ENCODE results near the gene TRMT2A.

TRMT2A gene

GRCh38 chr22:20126284-20127029, 9.4 kb upstream of the TRMT2A start:
- H3K36me3 Mint-ChIP-seq: peaks cover 9% of the 10 kb centered on the region
- no peaks in the 10 kb centered on the region for H3K9me3 Mint-ChIP-seq
- no peak for ATAC-seq (ENCODE audit: low read depth)
- no peak for DNase-seq (ENCODE audit: low spot score in 2 of 2)
- no peaks in the 10 kb centered on the region for H3K27me3 Mint-ChIP-seq
- no peak overlapping the region for H3K4me3 Mint-ChIP-seq
- peaks cover 15% of the 10 kb centered on the region for H3K4me1 Mint-ChIP-seq
- no peak overlapping the region for H3K27ac Mint-ChIP-seq

- no peaks in the 10 kb centered on the region for H3K9me3 Mint-ChIP-seq
- no peak overlapping the region for H3K27ac Mint-ChIP-seq
- no peak for DNase-seq (ENCODE audit: low spot score in 2 of 2)
- H3K36me3 Mint-ChIP-seq: peaks cover 9% of the 10 kb centered on the region
- no peak overlapping the region for H3K4me3 Mint-ChIP-seq
- no peak for ATAC-seq (ENCODE audit: low read depth)
- H3K27me3 Mint-ChIP-seq: no peaks in the 10 kb centered on the region
- peaks cover 17% of the 10 kb centered on the region for H3K4me1 Mint-ChIP-seq
These were observed 8.5 kb upstream of the TRMT2A start for GRCh38 chr22:20125201-20126174.

GRCh38 chr22:20124083-20124787, 7.2 kb upstream of the TRMT2A start:
- DNase-seq (ENCODE audit: low spot score in 2 of 2) (no peak), ATAC-seq (ENCODE audit: low read depth) (no peak)
- H3K27ac Mint-ChIP-seq: no peak overlapping the region
- H3K4me1 Mint-ChIP-seq: peaks cover 13% of the 10 kb centered on the region
- no peaks in the 10 kb centered on the region for H3K27me3 Mint-ChIP-seq
- peaks cover 9% of the 10 kb centered on the region for H3K36me3 Mint-ChIP-seq
- no peak overlapping the region for H3K4me3 Mint-ChIP-seq
- H3K9me3 Mint-ChIP-seq: no peaks in the 10 kb centered on the region

- peaks cover 16% of the 10 kb centered on the region for H3K4me1 Mint-ChIP-seq
These were observed 6.5 kb upstream of the TRMT2A start for GRCh38 chr22:20123366-20124082.

GRCh38 chr22:20121856-20122415, 4.9 kb upstream of the TRMT2A start:
- Mint-ChIP-seq H3K27me3 (no peaks in the 10 kb centered on the region), H3K36me3 (peaks cover 9% of the 10 kb centered on the region), H3K27ac (no peak overlapping the region), H3K9me3 (no peaks in the 10 kb centered on the region), H3K4me3 (no peak overlapping the region), H3K4me1 (peaks cover 16% of the 10 kb centered on the region)
- DNase-seq (ENCODE audit: low spot score in 2 of 2) (no peak), ATAC-seq (ENCODE audit: low read depth) (no peak)

More at GRCh38 chr22:20123366-20124082, 6.5 kb upstream of the TRMT2A start:
- ATAC-seq (ENCODE audit: low read depth) (no peak), DNase-seq (ENCODE audit: low spot score in 2 of 2) (no peak)
- H3K36me3 Mint-ChIP-seq: peaks cover 11% of the 10 kb centered on the region
- no peaks in the 10 kb centered on the region for H3K9me3 Mint-ChIP-seq
- no peak overlapping the region for H3K4me3 Mint-ChIP-seq
- no peaks in the 10 kb centered on the region for H3K27me3 Mint-ChIP-seq
- H3K27ac Mint-ChIP-seq: no peak overlapping the region

- peak overlapping the region; percentile 77 for H3K4me3 Mint-ChIP-seq
- H3K36me3 Mint-ChIP-seq: peaks cover 11% of the 10 kb centered on the region
- no peaks in the 10 kb centered on the region for H3K9me3 Mint-ChIP-seq
- no peaks in the 10 kb centered on the region for H3K27me3 Mint-ChIP-seq
- peak overlapping the region; percentile 35 for H3K27ac Mint-ChIP-seq
- ATAC-seq (ENCODE audit: low read depth) (no peak), DNase-seq (ENCODE audit: low spot score in 2 of 2) (no peak)
- H3K4me1 Mint-ChIP-seq: peaks cover 25% of the 10 kb centered on the region
These were observed 1.4 kb upstream of the TRMT2A start for GRCh38 chr22:20118300-20119020.

- DNase-seq (ENCODE audit: low spot score in 2 of 2) (peak; percentile 27 to 51), ATAC-seq (ENCODE audit: low read depth) (peak; percentile 16)
- H3K9me3 Mint-ChIP-seq: no peaks in the 10 kb centered on the region
- peaks cover 22% of the 10 kb centered on the region for H3K4me1 Mint-ChIP-seq
- no peaks in the 10 kb centered on the region for H3K27me3 Mint-ChIP-seq
- peak overlapping the region; percentile 77 for H3K4me3 Mint-ChIP-seq
- peak overlapping the region; percentile 95 for H3K27ac Mint-ChIP-seq
- peaks cover 9% of the 10 kb centered on the region for H3K36me3 Mint-ChIP-seq
These were observed 740 bp upstream of the TRMT2A start for GRCh38 chr22:20117633-20118299.

GRCh38 chr22:20116376-20116950, 563 bp downstream of the TRMT2A start:
- Mint-ChIP-seq H3K27me3 (no peaks in the 10 kb centered on the region), H3K27ac (peak overlapping the region; percentile 95), H3K4me3 (peak overlapping the region; percentile 95), H3K9me3 (no peaks in the 10 kb centered on the region), H3K4me1 (peaks cover 18% of the 10 kb centered on the region), H3K36me3 (peaks cover 7% of the 10 kb centered on the region)
- ATAC-seq (ENCODE audit: low read depth) (no peak), DNase-seq (ENCODE audit: low spot score in 2 of 2) (no peak)

GRCh38 chr22:20115691-20116375, 1.2 kb downstream of the TRMT2A start, which contains the start of gene RANBP1:
Gene RANBP1, plus strand, starts transcription at chr22:20116104. Its CDS starts 81 bp downstream, at chr22:20116185.
- Mint-ChIP-seq H3K36me3 (peaks cover 7% of the 10 kb centered on the region), H3K9me3 (no peaks in the 10 kb centered on the region), H3K27me3 (no peaks in the 10 kb centered on the region), H3K4me3 (peak within 1 kb of the TSS; percentile 95), H3K27ac (peak within 1 kb of the TSS; percentile 95), H3K4me1 (peaks cover 20% of the 10 kb centered on the region)
- DNase-seq (ENCODE audit: low spot score in 2 of 2) (no peak), ATAC-seq (ENCODE audit: low read depth) (no peak)

GRCh38 chr22:20114506-20115475, 2.2 kb downstream of the TRMT2A start:
- Mint-ChIP-seq H3K27me3 (no peaks in the 10 kb centered on the region), H3K4me3 (peak overlapping the region; percentile 62), H3K9me3 (no peaks in the 10 kb centered on the region), H3K36me3 (peaks cover 7% of the 10 kb centered on the region), H3K4me1 (peaks cover 18% of the 10 kb centered on the region), H3K27ac (peak overlapping the region; percentile 89)
- no peak for DNase-seq (ENCODE audit: low spot score in 2 of 2)
- ATAC-seq (ENCODE audit: low read depth): no peak

Measured in memory B cell (primary cell).